A673 (cell line): Measurements from ENCODE around the gene CAB39.

ENCODE experiments used
- EZH2 ChIP-seq: fragments of 200-600 bp; sonication (generic); IDR thresholded peaks from 2 replicates; pipeline ENCODE4 v1.6.1; 2017; ENCODE audit warnings: borderline replicate concordance, low read depth, mild to moderate bottlenecking, mixed read lengths, antibody characterized with exemption, low read length; ENCODE audit not compliant: poor library complexity, severe bottlenecking
- TF ChIP-seq, protein P1 (sequence below): fragments of 300-800, 200-600 bp; sonication (generic); conservative IDR thresholded peaks from 2 replicates; pipeline ENCODE4 v1.5.1; 2017; ENCODE audit warnings: low read depth, mild to moderate bottlenecking, antibody characterized with exemption, low read length, moderate library complexity, mixed read lengths

DNA sequence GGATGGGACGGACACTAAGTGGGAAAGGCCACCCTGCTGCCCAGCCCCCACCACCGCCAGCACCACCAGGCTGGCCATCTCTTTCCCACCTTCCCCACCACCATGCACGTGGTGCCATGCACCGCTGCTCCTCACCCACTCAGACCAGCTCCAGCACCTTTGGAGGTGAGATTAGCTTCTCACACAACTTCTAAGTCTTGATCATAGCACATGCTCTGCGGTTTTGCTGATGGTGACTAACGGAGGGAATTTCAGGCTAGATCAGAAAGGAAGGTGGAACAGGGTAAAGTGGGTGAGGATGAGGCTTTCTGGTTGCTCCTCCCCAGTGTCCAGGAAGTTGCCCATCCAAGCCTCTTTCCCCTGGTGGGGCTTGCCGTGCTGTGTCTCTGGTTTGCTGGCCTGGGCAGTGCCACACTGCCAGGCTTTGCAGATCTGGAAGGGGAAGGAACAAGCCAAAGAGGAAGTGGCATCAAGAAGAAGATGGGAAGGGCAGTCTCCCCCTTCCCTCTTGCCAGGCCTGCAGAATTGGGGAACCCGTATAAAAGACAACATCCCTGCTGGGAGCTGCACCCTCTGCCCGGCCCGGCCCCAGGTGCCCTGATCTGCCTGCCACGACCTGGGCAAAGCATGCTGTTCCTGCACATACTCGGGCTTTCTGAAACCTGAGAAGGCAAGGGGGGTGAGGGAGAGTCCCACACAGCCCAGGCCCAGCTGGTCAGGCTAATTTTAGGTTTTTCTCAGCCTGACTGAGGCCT lies 44.3 kb upstream of the CAB39 start:
- TF ChIP-seq, protein P1, sequence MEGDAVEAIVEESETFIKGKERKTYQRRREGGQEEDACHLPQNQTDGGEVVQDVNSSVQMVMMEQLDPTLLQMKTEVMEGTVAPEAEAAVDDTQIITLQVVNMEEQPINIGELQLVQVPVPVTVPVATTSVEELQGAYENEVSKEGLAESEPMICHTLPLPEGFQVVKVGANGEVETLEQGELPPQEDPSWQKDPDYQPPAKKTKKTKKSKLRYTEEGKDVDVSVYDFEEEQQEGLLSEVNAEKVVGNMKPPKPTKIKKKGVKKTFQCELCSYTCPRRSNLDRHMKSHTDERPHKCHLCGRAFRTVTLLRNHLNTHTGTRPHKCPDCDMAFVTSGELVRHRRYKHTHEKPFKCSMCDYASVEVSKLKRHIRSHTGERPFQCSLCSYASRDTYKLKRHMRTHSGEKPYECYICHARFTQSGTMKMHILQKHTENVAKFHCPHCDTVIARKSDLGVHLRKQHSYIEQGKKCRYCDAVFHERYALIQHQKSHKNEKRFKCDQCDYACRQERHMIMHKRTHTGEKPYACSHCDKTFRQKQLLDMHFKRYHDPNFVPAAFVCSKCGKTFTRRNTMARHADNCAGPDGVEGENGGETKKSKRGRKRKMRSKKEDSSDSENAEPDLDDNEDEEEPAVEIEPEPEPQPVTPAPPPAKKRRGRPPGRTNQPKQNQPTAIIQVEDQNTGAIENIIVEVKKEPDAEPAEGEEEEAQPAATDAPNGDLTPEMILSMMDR = no peak
- no peak for TF ChIP-seq EZH2
